HCT116 (cell line): Measurements from ENCODE around the gene SPRR2B. TPM values are rescaled to one million over a fixed set of nuclear protein-coding genes. Genes with fewer than 3 reads are reported as not detected.
"Not testable (repeated sequence)": the region's sequence is repeated elsewhere in the genome, so short reads cannot be mapped to it uniquely, and the experiment has no call there.

Source experiments
- ATAC-seq: fragments of 200-7000 bp; cut with Tn5 transposase; 2 replicates; pipeline ENCODE4 v1.9.1; 2020; ENCODE audit warnings: mild to moderate bottlenecking, moderate library complexity
- BruUV-seq: library from RNA; stranded (reverse); fragments of 400-500 nt; replicated peaks from 2 replicates; lab custom pipeline; 2021; lab: Mats Ljungman, UMichigan
- CTCF ChIA-PET: fragments of 300-600 bp; sonication (Branson Sonifier 250); formaldehyde crosslinking; loops from one replicate; lab custom pipeline; 2021; ENCODE audit warnings: antibody characterized with exemption; lab: Charles Lee
- POLR2A ChIA-PET: fragments of 300-600, 350-600 bp; sonication (Branson Sonifier 250); formaldehyde crosslinking; loops from one replicate; lab custom pipeline; 2021; ENCODE audit warnings: antibody characterized with exemption; lab: Charles Lee
- RAD21 ChIA-PET, 2 experiments: fragments of 300-600 bp; sonication (Branson Sonifier 250); formaldehyde crosslinking; loops; one replicate each; lab custom pipeline; 2023; ENCODE audit warnings: low total read pairs in 2 of 2; ENCODE audit not compliant: uncharacterized antibody in 2 of 2, unreplicated experiment in 2 of 2, low non-redundant PET in 1 of 2; lab: Charles Lee
- DNase-seq: peaks from one replicate; pipeline ENCODE4 v3.0.0-alpha.2; 2010; ENCODE audit warnings: low read depth, low spot score
- H2AFZ ChIP-seq: fragments of 200-600 bp; shearing (Covaris generic), sonication (generic); 2 replicates; pipeline ENCODE4 v1.6.1; 2017; ENCODE audit warnings: low read depth, mixed run types, mixed read lengths, antibody characterized with exemption, low read length; ENCODE audit not compliant: poor library complexity, severe bottlenecking
- H3K27ac ChIP-seq: 2 replicates; pipeline ENCODE4 v1.5.1; 2012; ENCODE audit warnings: low read depth, low read length
- H3K27me3 ChIP-seq: fragments of 200-600 bp; sonication (generic); 2 replicates; pipeline ENCODE4 v1.6.1; 2016; ENCODE audit warnings: mixed run types, low read length, mixed read lengths; ENCODE audit not compliant: insufficient read depth
- H3K36me3 ChIP-seq, 2 experiments: fragments of 200-500 bp in 1 of 2; fragments of 200-600 bp in 1 of 2; sonication (Bioruptor generic) in 1 of 2; sonication (generic) in 1 of 2; 2 replicates each; pipeline versions ENCODE4 v1.5.1 to v1.6.1; 2014 to 2016; ENCODE audit warnings: low read length in 2 of 2, inconsistent platforms in 1 of 2, mixed read lengths in 1 of 2, mixed run types in 1 of 2; ENCODE audit not compliant: insufficient read depth in 2 of 2, control insufficient read depth in 1 of 2
- H3K4me1 ChIP-seq, 2 experiments: fragments of 200-600 bp in 1 of 2; sonication (generic) in 1 of 2; 2 replicates each; pipeline versions ENCODE4 v1.5.1 to v1.6.1; 2012 to 2017; ENCODE audit warnings: low read length in 2 of 2, inconsistent platforms in 1 of 2, mild to moderate bottlenecking in 1 of 2, mixed read lengths in 1 of 2, mixed run types in 1 of 2, moderate library complexity in 1 of 2; ENCODE audit not compliant: insufficient read depth in 2 of 2, control insufficient read depth in 1 of 2
- H3K4me2 ChIP-seq: fragments of 200-600 bp; sonication (generic); 2 replicates; pipeline ENCODE4 v1.6.1; 2017; ENCODE audit warnings: mixed run types, low read length, mixed read lengths
- H3K4me3 ChIP-seq, 2 experiments: fragments of 200-600 bp in 1 of 2; sonication (generic) in 1 of 2; replicated peaks in 1 of 2; 2 replicates each; pipeline ENCODE4 v1.5.1; 2011 to 2016; ENCODE audit warnings: low read length in 2 of 2, control low read depth in 1 of 2, low read depth in 1 of 2, mild to moderate bottlenecking in 1 of 2, mixed read lengths in 1 of 2, mixed run types in 1 of 2
- H3K79me2 ChIP-seq: fragments of 200-600 bp; sonication (generic); 2 replicates; pipeline ENCODE4 v1.6.1; 2017; ENCODE audit warnings: mild to moderate bottlenecking, mixed run types, low read length, moderate library complexity, mixed read lengths; ENCODE audit not compliant: insufficient read depth
- H3K9ac ChIP-seq: fragments of 200-600 bp; sonication (generic); 2 replicates; pipeline ENCODE4 v1.6.1; 2016; ENCODE audit warnings: low read length, mixed read lengths
- H3K9me2 ChIP-seq: fragments of 200-600 bp; sonication (generic), shearing (Covaris generic); 2 replicates; pipeline ENCODE4 v1.6.1; 2017; ENCODE audit warnings: mixed run types, mild to moderate bottlenecking, moderate library complexity; ENCODE audit not compliant: insufficient read depth
- H3K9me3 ChIP-seq, 2 experiments: fragments of 200-500 bp in 1 of 2; fragments of 200-600 bp in 1 of 2; sonication (Bioruptor generic) in 1 of 2; sonication (generic) in 1 of 2; 2 replicates each; pipeline ENCODE4 v1.6.1; 2014 to 2017; ENCODE audit warnings: low read length in 2 of 2, mixed read lengths in 2 of 2, inconsistent platforms in 1 of 2, low read depth in 1 of 2, mild to moderate bottlenecking in 1 of 2, mixed run types in 1 of 2, moderate library complexity in 1 of 2; ENCODE audit not compliant: control insufficient read depth in 1 of 2, insufficient read depth in 1 of 2
- H4K20me1 ChIP-seq: fragments of 200-600 bp; sonication (generic), shearing (Covaris generic); 2 replicates; pipeline ENCODE4 v1.6.1; 2017; ENCODE audit warnings: mixed run types, mild to moderate bottlenecking, moderate library complexity; ENCODE audit not compliant: insufficient read depth
- ATF3 ChIP-seq: IDR thresholded peaks from 2 replicates; pipeline ENCODE4 v1.6.1; 2012
- CBX3 ChIP-seq: IDR thresholded peaks from 2 replicates; pipeline ENCODE4 v1.6.1; 2012; ENCODE audit warnings: low read depth
- EZH2phosphoT487 ChIP-seq: fragments of 200-600 bp; IDR thresholded peaks from 2 replicates; pipeline ENCODE4 v1.6.1; 2018; ENCODE audit warnings: antibody characterized with exemption, borderline replicate concordance
- FOSL1 ChIP-seq: IDR thresholded peaks from 2 replicates; pipeline ENCODE4 v1.6.1; 2012; ENCODE audit warnings: low read depth
- JUND ChIP-seq: IDR thresholded peaks from 2 replicates; pipeline ENCODE4 v1.6.1; 2012
- POLR2AphosphoS5 ChIP-seq: IDR thresholded peaks from 2 replicates; pipeline ENCODE4 v1.6.1; 2011; ENCODE audit warnings: mild to moderate bottlenecking, low read depth, low read length, moderate library complexity
- REST ChIP-seq: IDR thresholded peaks from 2 replicates; pipeline ENCODE4 v1.6.1; 2012; ENCODE audit warnings: low read depth
- SRF ChIP-seq: IDR thresholded peaks from 2 replicates; pipeline ENCODE4 v1.6.1; 2012; ENCODE audit warnings: low read depth
- ZFX ChIP-seq: fragments of 450-650 bp; IDR thresholded peaks from 2 replicates; pipeline ENCODE4 v1.6.1; 2017
- intact Hi-C: fragments of 100-400 bp; cut with micrococcal nuclease; formaldehyde crosslinking; loops from 2 replicates; pipeline ENCODE4 v1.10.0; 2022
- total RNA-seq: library from RNA; stranded (reverse); gene quantifications from one replicate; pipeline ENCODE4 v1.2.1, GENCODE V29; 2021; ENCODE audit not compliant: unreplicated experiment

The SPRR2B gene
- total RNA-seq, 1 experiment from 2014 or later, result not detected

- ATAC-seq (no peak), DNase-seq (no peak)
- H3K4me2 ChIP-seq, result no peak overlapping the region
- peaks cover 7% of the 10 kb centered on the region for H3K27me3 ChIP-seq
- H3K4me1 ChIP-seq, result peaks cover 7 to 12% of the 10 kb centered on the region in 2 experiments
- intact Hi-C loops, result no loop called here
- H3K4me3 ChIP-seq, result no peak overlapping the region
- no peak overlapping the region for H3K9ac ChIP-seq
- H3K9me3 ChIP-seq, result no peaks in the 10 kb centered on the region
- ChIA-PET POLR2A (no interaction called here), RAD21 (no interaction called here), CTCF (interaction anchor here (1.5 kb wide), 1 partner anchor 73 kb away, joined by 4 read pairs; no protein-coding TSS in a partner anchor)
- TF ChIP-seq REST (no peak), CBX3 (no peak), ZFX (no peak), POLR2AphosphoS5 (no peak), JUND (no peak), SRF (no peak), EZH2phosphoT487 (no peak), FOSL1 (no peak), ATF3 (no peak)
- no peaks in the 10 kb centered on the region for H3K79me2 ChIP-seq
- no peak overlapping the region for H3K27ac ChIP-seq
- H2AFZ ChIP-seq, result peak overlapping the region; percentile 18
- no TSS peak for BruUV-seq
- H4K20me1 ChIP-seq, result no peaks in the 10 kb centered on the region
- no peaks in the 10 kb centered on the region for H3K9me2 ChIP-seq
- no peaks in the 10 kb centered on the region for H3K36me3 ChIP-seq
These were observed 48.1 kb upstream of the SPRR2B start for GRCh38 chr1:153119491-153119971.

GRCh38 chr1:153115264-153115663 lies 43.9 kb upstream of the SPRR2B start:
- H3K9me2 ChIP-seq, H3K9ac ChIP-seq, DNase-seq, H2AFZ ChIP-seq, RAD21 ChIA-PET, H3K79me2 ChIP-seq, H3K4me1 ChIP-seq, H3K9me3 ChIP-seq, BruUV-seq, H4K20me1 ChIP-seq, CTCF ChIA-PET, intact Hi-C loops, H3K4me3 ChIP-seq, H3K36me3 ChIP-seq, POLR2A ChIA-PET, H3K4me2 ChIP-seq, H3K27ac ChIP-seq, H3K27me3 ChIP-seq, ATAC-seq: not testable (repeated sequence)
